Caki2 (cell line): ENCODE data around the gene SEC24D. TPM values are rescaled to one million over a fixed set of nuclear protein-coding genes. Genes with fewer than 3 reads are reported as not detected.
"Not testable (repeated sequence)": the region's sequence is repeated elsewhere in the genome, so short reads cannot be mapped to it uniquely, and the experiment has no call there.

Experiments used
- DNase-seq: peaks from one replicate; pipeline ENCODE4 v3.0.0-alpha.2; 2015; ENCODE audit warnings: low read depth
- in situ Hi-C: cut with HindIII; loops from 2 replicates; pipeline ENCODE4 v1.10.0; 2016; ENCODE audit warnings: low sequenced_read_pairs, low pct_unique_long_range_greater_than_20kb, mixed read lengths
- total RNA-seq: library from RNA; depleted of rRNA; stranded (reverse); fragments of >200 nt; shearing (Covaris generic); gene quantifications from 2 replicates; pipeline ENCODE4 v1.2.3, GENCODE V29; 2014; ENCODE audit warnings: low replicate concordance; rRNA removed

SEC24D gene
- total RNA-seq = 31.7 and 42.6 TPM in 2 replicates

- peak; percentile 84 for DNase-seq
- in situ Hi-C loops = no loop called here
These were observed at the start of gene SEC24D for GRCh38 chr4:118835571-118836300. SEC24D (minus strand) TSS chr4:118836126; CDS start chr4:118833696, 2,430 bp downstream.

GRCh38 chr4:118884716-118885115, 48.8 kb upstream of the SEC24D start:
- in situ Hi-C loops = no loop called here
- no peak for DNase-seq

- in situ Hi-C loops = no loop called here
- no peak for DNase-seq
These were observed 47.9 kb upstream of the SEC24D start for GRCh38 chr4:118883861-118884260.

- in situ Hi-C loops = no loop called here
- DNase-seq = no peak
These were observed 45.7 kb upstream of the SEC24D start for GRCh38 chr4:118881512-118882146.

- in situ Hi-C loops = no loop called here
- no peak for DNase-seq
These were observed 43.5 kb upstream of the SEC24D start for GRCh38 chr4:118879409-118879808.

GRCh38 chr4:118878507-118878906, 42.6 kb upstream of the SEC24D start:
- in situ Hi-C loops, DNase-seq: not testable (repeated sequence)

- in situ Hi-C loops = no loop called here
- DNase-seq = no peak
These were observed 41.9 kb upstream of the SEC24D start for GRCh38 chr4:118877797-118878196.

GRCh38 chr4:118872181-118872580, 36.3 kb upstream of the SEC24D start:
- in situ Hi-C loops = no loop called here
- no peak for DNase-seq

- in situ Hi-C loops = no loop called here
- no peak for DNase-seq
These were observed 33.9 kb upstream of the SEC24D start for GRCh38 chr4:118869808-118870342.

GRCh38 chr4:118867311-118868067, 31.6 kb upstream of the SEC24D start:
- in situ Hi-C loops = no loop called here
- no peak for DNase-seq

GRCh38 chr4:118866442-118866841, 30.5 kb upstream of the SEC24D start:
- no peak for DNase-seq
- in situ Hi-C loops = no loop called here

GRCh38 chr4:118865091-118865708, 29.3 kb upstream of the SEC24D start:
- in situ Hi-C loops = no loop called here
- peak; percentile 34 for DNase-seq

GRCh38 chr4:118858779-118859178, 22.9 kb upstream of the SEC24D start:
- DNase-seq = no peak
- in situ Hi-C loops = no loop called here

- in situ Hi-C loops = no loop called here
- no peak for DNase-seq
These were observed 21.8 kb upstream of the SEC24D start for GRCh38 chr4:118857760-118858159.

- in situ Hi-C loops = no loop called here
- peak; percentile 29 for DNase-seq
These were observed 14.7 kb upstream of the SEC24D start for GRCh38 chr4:118850488-118851173.

- in situ Hi-C loops = no loop called here
- DNase-seq = no peak
These were observed 14.1 kb upstream of the SEC24D start for GRCh38 chr4:118849867-118850487.

GRCh38 chr4:118848901-118849300, 13.0 kb upstream of the SEC24D start:
- in situ Hi-C loops = no loop called here
- no peak for DNase-seq
